Astrocyte (in vitro differentiated cells and primary cell): ENCODE results near the gene RAPGEF4. TPM values are rescaled to one million over a fixed set of nuclear protein-coding genes. Genes with fewer than 3 reads are reported as not detected.

Experiments
- DNase-seq: peaks from one replicate; pipeline ENCODE4 v3.0.0-alpha.2; 2010; ENCODE audit warnings: low read depth
- FAIRE-seq: peaks from 2 replicates; lab custom pipeline; 2011; peaks lifted over from hg19 to GRCh38; lab: Jason Lieb, UNC
- H2AFZ ChIP-seq: 2 replicates; pipeline ENCODE4 v1.6.0; 2012; ENCODE audit warnings: low read depth, low read length, inconsistent platforms
- H3K27ac ChIP-seq: 2 replicates; pipeline ENCODE4 v1.5.1; 2011; ENCODE audit warnings: low read depth, low read length, inconsistent platforms
- H3K27me3 ChIP-seq: 2 replicates; pipeline ENCODE4 v1.6.0; 2011; ENCODE audit warnings: low read length, inconsistent platforms; ENCODE audit not compliant: insufficient read depth
- H3K36me3 ChIP-seq: 2 replicates; pipeline ENCODE4 v1.5.1; 2011; ENCODE audit warnings: low read length, inconsistent platforms; ENCODE audit not compliant: insufficient read depth
- H3K4me1 ChIP-seq: 2 replicates; pipeline ENCODE4 v1.5.1; 2011; ENCODE audit warnings: low read length, inconsistent platforms; ENCODE audit not compliant: insufficient read depth
- H3K4me2 ChIP-seq: 2 replicates; pipeline ENCODE4 v1.6.0; 2012; ENCODE audit warnings: low read length, inconsistent platforms
- H3K4me3 ChIP-seq: 2 replicates; pipeline ENCODE4 v1.5.1; 2011; ENCODE audit warnings: low read depth, mild to moderate bottlenecking, low read length, inconsistent platforms; ENCODE audit not compliant: insufficient read depth
- H3K79me2 ChIP-seq: 2 replicates; pipeline ENCODE4 v1.6.0; 2012; ENCODE audit warnings: mild to moderate bottlenecking, low read length, inconsistent platforms; ENCODE audit not compliant: insufficient read depth
- H3K9ac ChIP-seq: 2 replicates; pipeline ENCODE4 v1.6.0; 2012; ENCODE audit warnings: mild to moderate bottlenecking, low read length, inconsistent platforms
- H3K9me3 ChIP-seq: 2 replicates; pipeline ENCODE4 v1.5.1; 2012; ENCODE audit warnings: low read depth, mild to moderate bottlenecking, low read length, inconsistent platforms; ENCODE audit not compliant: insufficient read depth
- H4K20me1 ChIP-seq: 2 replicates; pipeline ENCODE4 v1.6.0; 2012; ENCODE audit warnings: low read length, inconsistent platforms; ENCODE audit not compliant: insufficient read depth
- H3K27ac Mint-ChIP-seq: one replicate; pipeline ENCODE4 v1.8.0; 2021; ENCODE audit warnings: mild to moderate bottlenecking, mixed read lengths; ENCODE audit not compliant: unreplicated experiment
- H3K27me3 Mint-ChIP-seq: one replicate; pipeline ENCODE4 v1.8.0; 2021; ENCODE audit warnings: low read depth, mixed read lengths; ENCODE audit not compliant: unreplicated experiment
- H3K36me3 Mint-ChIP-seq: one replicate; pipeline ENCODE4 v1.8.0; 2021; ENCODE audit warnings: low read depth, mixed read lengths; ENCODE audit not compliant: unreplicated experiment
- H3K4me1 Mint-ChIP-seq: one replicate; pipeline ENCODE4 v1.8.0; 2021; ENCODE audit warnings: low read depth, mixed read lengths; ENCODE audit not compliant: unreplicated experiment
- H3K4me3 Mint-ChIP-seq: one replicate; pipeline ENCODE4 v1.8.0; 2021; ENCODE audit warnings: mild to moderate bottlenecking, moderate library complexity, mixed read lengths; ENCODE audit not compliant: unreplicated experiment
- H3K9me3 Mint-ChIP-seq: one replicate; pipeline ENCODE4 v1.8.0; 2021; ENCODE audit warnings: mild to moderate bottlenecking, mixed read lengths; ENCODE audit not compliant: unreplicated experiment
- CTCF ChIP-seq: IDR thresholded peaks from 2 replicates; pipeline ENCODE4 v1.5.1; 2011; ENCODE audit warnings: low read depth, mild to moderate bottlenecking, inconsistent platforms, low read length, moderate library complexity; ENCODE audit not compliant: insufficient read depth
- EZH2 ChIP-seq: IDR thresholded peaks from 2 replicates; pipeline ENCODE4 v1.6.1; 2012; ENCODE audit warnings: mild to moderate bottlenecking, low read length, inconsistent platforms; ENCODE audit not compliant: insufficient read depth
- total RNA-seq: library from RNA; stranded (reverse); gene quantifications from 2 replicates; pipeline ENCODE4 v1.2.1, GENCODE V29; 2021

RAPGEF4 gene
- total RNA-seq, 1 donor from 2014 or later, result 1.1 TPM

- Mint-ChIP-seq H3K9me3 (peaks cover 2% of the 10 kb centered on the region), H3K27me3 (peaks cover 4% of the 10 kb centered on the region), H3K36me3 (no peaks in the 10 kb centered on the region), H3K27ac (no peak overlapping the region), H3K4me1 (peaks cover 2% of the 10 kb centered on the region), H3K4me3 (no peak overlapping the region)
- FAIRE-seq, result no peak
- H3K27me3 ChIP-seq, result no peaks in the 10 kb centered on the region
- no peaks in the 10 kb centered on the region for H4K20me1 ChIP-seq
- DNase-seq, result no peak
- H3K27ac ChIP-seq, result no peak overlapping the region
- TF ChIP-seq CTCF, result no peak
- TF ChIP-seq EZH2, result no peak
- no peaks in the 10 kb centered on the region for H3K4me1 ChIP-seq
- H3K79me2 ChIP-seq, result no peaks in the 10 kb centered on the region
- no peak overlapping the region for H2AFZ ChIP-seq
- H3K9ac ChIP-seq, result no peak overlapping the region
- no peaks in the 10 kb centered on the region for H3K36me3 ChIP-seq
- H3K4me3 ChIP-seq, result no peak overlapping the region
- no peaks in the 10 kb centered on the region for H3K9me3 ChIP-seq
- H3K4me2 ChIP-seq, result no peak overlapping the region
Observed at GRCh38 chr2:172725746-172726145, 9.9 kb upstream of the RAPGEF4 start.

GRCh38 chr2:172726172-172726735, 9.4 kb upstream of the RAPGEF4 start:
- no peak overlapping the region for H3K27ac ChIP-seq
- H3K4me1 Mint-ChIP-seq, result peaks cover 2% of the 10 kb centered on the region
- no peaks in the 10 kb centered on the region for H3K36me3 Mint-ChIP-seq
- H3K4me3 ChIP-seq, result no peak overlapping the region
- no peak overlapping the region for H2AFZ ChIP-seq
- no peak overlapping the region for H3K4me3 Mint-ChIP-seq
- H4K20me1 ChIP-seq, result no peaks in the 10 kb centered on the region
- peaks cover under 1% of the 10 kb centered on the region for H3K9me3 Mint-ChIP-seq
- no peaks in the 10 kb centered on the region for H3K9me3 ChIP-seq
- H3K36me3 ChIP-seq, result no peaks in the 10 kb centered on the region
- no peak overlapping the region for H3K4me2 ChIP-seq
- DNase-seq, result peak; percentile 25
- no peak for FAIRE-seq
- H3K27me3 Mint-ChIP-seq, result peaks cover 4% of the 10 kb centered on the region
- H3K9ac ChIP-seq, result no peak overlapping the region
- no peaks in the 10 kb centered on the region for H3K27me3 ChIP-seq
- no peaks in the 10 kb centered on the region for H3K4me1 ChIP-seq
- H3K79me2 ChIP-seq, result no peaks in the 10 kb centered on the region
- TF ChIP-seq EZH2 (no peak), CTCF (no peak)
- H3K27ac Mint-ChIP-seq, result no peak overlapping the region

GRCh38 chr2:172730411-172730810, 5.2 kb upstream of the RAPGEF4 start:
- H2AFZ ChIP-seq, result no peak overlapping the region
- no peak overlapping the region for H3K9ac ChIP-seq
- H3K4me1 ChIP-seq, result no peaks in the 10 kb centered on the region
- Mint-ChIP-seq H3K36me3 (no peaks in the 10 kb centered on the region), H3K4me3 (no peak overlapping the region), H3K27ac (no peak overlapping the region), H3K9me3 (no peaks in the 10 kb centered on the region), H3K4me1 (peaks cover 2% of the 10 kb centered on the region), H3K27me3 (peaks cover 21% of the 10 kb centered on the region)
- no peak for DNase-seq
- H4K20me1 ChIP-seq, result no peaks in the 10 kb centered on the region
- no peak overlapping the region for H3K4me2 ChIP-seq
- no peaks in the 10 kb centered on the region for H3K9me3 ChIP-seq
- H3K79me2 ChIP-seq, result no peaks in the 10 kb centered on the region
- H3K27me3 ChIP-seq, result peaks cover 5% of the 10 kb centered on the region
- no peak for FAIRE-seq
- H3K4me3 ChIP-seq, result no peak overlapping the region
- TF ChIP-seq EZH2, result no peak
- TF ChIP-seq CTCF, result no peak
- no peak overlapping the region for H3K27ac ChIP-seq
- no peaks in the 10 kb centered on the region for H3K36me3 ChIP-seq
